Neural cell (in vitro differentiated cells): ENCODE results near the gene ALDH3B2.

Experiments
- EP300 ChIP-seq: fragments of 450-650 bp; conservative IDR thresholded peaks from 2 replicates; pipeline ENCODE4 v1.6.1; 2014; ENCODE audit warnings: antibody characterized with exemption, mild to moderate bottlenecking, moderate library complexity; ENCODE audit not compliant: poor library complexity, severe bottlenecking
- RAD21 ChIP-seq: fragments of 450-650 bp; conservative IDR thresholded peaks from 2 replicates; pipeline ENCODE4 v1.6.1; 2014; ENCODE audit warnings: antibody characterized with exemption, mild to moderate bottlenecking, moderate library complexity

DNA sequence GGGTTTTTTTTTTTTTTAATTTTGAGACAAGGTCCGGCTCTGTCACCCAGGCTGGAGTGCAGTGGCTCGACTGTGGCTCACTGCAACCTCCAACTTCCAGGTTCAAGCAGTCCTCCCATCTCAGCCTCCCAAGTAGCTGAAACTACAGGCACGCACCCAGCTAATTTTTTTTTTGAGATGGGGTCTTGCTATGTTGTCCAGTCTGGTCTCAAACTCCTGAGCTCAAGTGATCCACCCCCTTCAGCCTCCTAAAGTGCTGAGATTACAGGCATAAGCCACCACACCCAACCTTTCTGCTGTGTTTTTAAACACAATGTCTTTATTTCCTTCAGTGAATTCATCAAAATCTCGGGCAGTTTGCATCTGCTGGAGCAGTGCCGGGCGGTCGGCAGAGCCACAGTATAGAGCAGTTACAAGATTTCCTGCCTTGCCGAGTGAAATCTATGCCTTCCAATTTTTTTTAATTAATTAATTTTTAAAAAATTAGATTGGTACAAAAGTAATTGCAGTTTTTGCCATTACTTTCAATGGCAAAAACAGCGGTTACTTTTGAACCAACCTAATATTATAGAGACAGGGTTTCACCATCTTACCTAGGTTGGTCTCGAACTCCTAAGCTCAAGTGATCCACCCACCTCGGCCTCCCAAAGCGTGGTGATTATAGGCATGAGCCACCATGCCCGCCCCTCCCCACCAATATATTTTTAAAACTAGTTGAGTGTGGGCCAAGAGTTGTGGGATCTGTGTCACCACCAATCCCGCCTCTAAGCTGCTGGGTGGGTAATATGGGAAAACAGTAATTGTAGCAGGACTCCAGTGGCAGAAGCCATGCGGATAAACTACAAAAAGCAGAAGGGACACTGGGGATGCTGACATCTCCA is 21.2 kb downstream of the ALDH3B2 start:
- TF ChIP-seq EP300 (no peak), RAD21 (no peak)
